ENCODE results near the gene HOXA4.

DNA sequence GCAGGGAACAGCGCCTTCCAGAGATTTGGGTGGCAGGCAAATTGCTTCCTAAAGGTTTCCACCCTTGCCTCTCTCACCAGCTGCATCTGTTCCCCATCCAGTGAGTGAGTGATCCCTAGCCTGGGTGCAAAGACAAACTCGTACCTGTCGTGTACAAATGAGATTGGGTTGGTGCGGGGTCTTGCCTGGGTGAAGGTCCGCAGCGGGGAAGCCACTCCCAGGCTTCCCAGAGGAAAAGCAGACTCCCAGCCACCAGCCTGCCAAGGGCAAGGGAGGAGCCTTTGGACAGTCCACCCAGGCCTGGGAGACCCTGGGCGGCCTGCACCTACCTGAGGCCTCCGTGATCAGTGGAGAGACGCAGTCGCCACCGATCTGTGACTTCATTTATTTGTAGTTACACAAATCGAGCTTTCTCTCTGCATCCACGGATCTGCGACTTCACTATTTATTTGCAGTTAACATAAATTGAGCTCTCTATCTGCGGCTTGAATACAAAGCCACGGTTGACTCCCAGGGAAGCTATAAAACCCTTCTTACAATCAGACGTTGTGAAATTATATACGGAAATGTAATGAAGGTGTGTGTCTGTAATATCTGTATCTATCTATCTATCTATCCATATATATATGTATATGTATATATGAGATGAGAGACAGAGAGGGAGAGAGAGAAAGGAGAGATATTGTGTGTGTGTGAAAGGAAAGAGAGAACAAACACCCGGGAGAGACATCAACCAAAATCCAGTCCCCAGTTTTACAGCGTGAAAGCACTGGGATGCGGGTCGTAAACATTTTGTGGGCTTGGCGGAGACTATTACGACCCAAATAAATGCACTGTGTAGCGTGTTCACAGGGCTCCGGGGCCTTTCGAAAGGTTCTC, 28.9 kb upstream of the HOXA4 start:
- TF ChIP-seq CTCF (IDR thresholded peaks at IDR 0.05; ENCODE audit: low read depth, low read length, poor library complexity, severe bottlenecking) (no peak), EZH2phosphoT487 (IDR thresholded peaks at IDR 0.05; ENCODE audit: borderline replicate concordance, low read length) (no peak)

All from DOHH2 (cell line).